RPMI8226 (cell line): ENCODE results near the gene ZNF221.

ENCODE experiments used
- DNase-seq: peaks from one replicate; pipeline ENCODE4 v3.0.0-alpha.2; 2015

The ZNF221 gene

DNA sequence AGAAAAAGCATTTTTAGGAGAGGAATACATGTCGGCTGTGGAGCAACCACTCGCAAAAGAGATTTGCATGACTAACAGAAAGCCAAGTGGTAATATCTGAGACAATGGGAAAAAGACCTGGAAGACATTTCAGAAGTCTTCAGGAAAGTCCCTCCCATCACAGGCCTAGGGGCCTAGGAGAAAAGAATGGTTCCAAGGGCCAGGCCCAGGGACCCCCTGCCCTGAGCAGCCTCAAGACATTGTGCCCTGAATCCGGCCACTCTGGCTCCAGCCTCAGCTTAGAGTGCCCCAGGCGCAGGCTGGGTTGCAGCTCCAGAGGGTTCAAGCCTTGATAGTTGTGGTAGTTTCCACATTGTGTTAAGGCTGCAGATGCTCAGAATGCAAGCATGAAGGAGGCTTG, 9.4 kb downstream of the ZNF221 start:
- no peak for DNase-seq

DNA sequence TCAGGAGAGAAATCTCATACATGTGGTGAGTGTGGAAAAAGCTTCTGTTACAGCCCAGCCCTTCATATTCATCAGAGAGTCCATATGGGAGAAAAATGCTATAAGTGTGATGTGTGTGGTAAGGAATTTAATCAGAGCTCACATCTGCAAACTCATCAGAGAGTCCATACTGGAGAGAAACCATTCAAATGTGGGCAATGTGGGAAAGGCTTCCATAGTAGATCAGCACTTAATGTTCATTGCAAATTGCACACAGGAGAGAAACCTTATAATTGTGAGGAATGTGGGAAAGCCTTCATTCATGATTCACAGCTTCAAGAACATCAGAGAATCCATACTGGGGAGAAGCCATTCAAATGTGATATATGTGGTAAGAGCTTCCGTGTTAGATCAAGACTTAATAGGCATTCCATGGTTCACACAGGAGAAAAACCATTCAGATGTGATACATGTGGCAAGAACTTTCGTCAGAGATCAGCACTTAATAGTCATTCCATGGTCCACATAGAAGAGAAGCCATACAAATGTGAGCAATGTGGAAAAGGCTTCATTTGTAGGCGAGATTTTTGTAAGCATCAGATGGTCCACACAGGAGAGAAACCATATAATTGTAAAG, 15.2 kb downstream of the ZNF221 start:
- DNase-seq, result no peak

DNA sequence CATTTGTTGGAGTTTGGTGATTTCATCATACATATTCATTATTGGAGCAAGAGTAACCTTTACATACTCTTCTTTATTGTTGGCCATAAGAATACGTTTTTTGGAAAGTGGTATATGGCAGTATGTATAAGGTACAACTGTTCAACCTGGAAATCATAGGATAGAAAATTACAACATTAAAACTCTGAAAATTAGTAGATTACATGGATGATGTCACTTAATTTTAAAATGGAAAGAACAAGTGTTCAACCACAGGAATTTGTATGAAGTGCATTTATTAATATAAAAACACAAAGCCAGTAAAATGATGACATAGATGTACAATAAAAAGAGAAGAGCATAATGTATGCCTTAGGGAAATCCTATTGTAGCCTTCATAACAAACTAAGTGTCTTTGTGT, 25.7 kb downstream of the ZNF221 start:
- no peak for DNase-seq

DNA sequence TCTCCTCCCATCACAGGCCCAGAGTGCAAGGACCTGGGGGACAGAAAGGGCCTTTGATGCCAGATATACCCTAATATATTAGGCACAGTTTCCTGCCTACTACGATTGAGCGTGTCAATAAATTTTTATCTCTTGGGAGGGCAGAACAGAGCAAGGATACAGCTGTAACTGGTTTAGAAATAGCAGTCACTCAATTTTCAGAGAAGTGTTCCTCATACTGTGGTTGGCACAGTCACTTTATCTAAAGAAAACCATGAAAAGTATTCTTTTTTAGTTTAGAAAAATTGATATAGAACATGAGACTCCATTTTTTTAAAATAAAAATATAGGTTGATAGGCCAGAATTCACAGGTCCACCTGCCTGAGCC, 32.5 kb downstream of the ZNF221 start:
- DNase-seq, result no peak

DNA sequence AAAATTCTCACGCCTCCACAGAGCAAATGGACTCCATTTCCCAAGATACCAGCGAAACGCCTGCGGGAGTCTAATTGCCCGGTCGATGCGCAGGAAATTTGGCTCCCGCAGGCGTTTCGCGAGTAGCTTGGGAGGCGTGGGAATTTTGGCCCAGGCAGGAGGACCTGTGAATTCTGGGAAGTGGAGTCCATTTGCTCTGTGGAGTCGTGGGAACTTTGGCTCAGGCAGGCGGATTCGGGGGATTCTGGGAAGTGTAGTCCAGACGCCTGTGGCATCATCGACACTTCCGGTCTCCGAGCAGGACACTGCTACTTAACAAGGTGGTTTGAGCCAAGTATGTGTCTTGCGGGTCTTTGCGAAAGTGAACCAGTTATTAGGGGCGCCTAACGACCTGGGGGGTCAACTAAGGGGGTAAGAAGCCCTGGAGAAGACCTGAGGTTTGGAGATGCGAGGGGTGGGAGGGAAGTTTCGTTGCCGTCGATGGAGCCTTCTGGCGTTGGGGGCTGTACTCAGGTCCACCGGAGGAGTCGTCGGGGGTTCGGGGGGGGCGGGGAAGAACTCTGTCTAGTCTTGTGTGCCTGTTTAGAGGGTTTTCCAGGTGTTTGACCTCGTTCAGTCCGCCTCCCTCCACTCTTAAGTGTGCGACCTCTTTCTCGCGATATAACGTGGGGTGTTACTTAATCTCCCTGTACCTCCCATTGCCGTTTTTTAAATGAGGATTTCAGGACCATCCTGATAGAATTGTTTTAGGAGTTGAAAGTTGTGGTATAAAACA, 33.1 kb downstream of the ZNF221 start, which contains the start of gene ZNF155:
Gene ZNF155 (plus strand): TSS at position 277 of the 775 bp plus-strand sequence. CDS start 4,356 bp downstream, outside the sequence.
- DNase-seq, result peak; percentile 73

DNA sequence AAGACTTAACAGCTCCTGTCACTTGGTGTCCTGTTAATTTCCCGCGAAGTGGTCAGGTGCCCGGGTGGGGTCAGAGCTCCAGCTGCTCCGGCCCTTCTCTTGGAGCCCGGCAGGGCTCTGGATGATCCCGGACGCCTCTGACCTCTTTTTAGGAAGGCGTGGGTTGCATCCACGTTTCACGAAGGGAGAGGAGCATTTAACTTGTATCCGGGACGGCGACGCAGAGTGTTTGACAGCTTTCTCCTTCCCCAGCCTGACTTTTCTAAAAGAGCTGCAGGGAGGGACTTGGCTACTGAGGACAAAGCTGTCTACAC, 33.6 kb downstream of the ZNF221 start:
- DNase-seq, result no peak

DNA sequence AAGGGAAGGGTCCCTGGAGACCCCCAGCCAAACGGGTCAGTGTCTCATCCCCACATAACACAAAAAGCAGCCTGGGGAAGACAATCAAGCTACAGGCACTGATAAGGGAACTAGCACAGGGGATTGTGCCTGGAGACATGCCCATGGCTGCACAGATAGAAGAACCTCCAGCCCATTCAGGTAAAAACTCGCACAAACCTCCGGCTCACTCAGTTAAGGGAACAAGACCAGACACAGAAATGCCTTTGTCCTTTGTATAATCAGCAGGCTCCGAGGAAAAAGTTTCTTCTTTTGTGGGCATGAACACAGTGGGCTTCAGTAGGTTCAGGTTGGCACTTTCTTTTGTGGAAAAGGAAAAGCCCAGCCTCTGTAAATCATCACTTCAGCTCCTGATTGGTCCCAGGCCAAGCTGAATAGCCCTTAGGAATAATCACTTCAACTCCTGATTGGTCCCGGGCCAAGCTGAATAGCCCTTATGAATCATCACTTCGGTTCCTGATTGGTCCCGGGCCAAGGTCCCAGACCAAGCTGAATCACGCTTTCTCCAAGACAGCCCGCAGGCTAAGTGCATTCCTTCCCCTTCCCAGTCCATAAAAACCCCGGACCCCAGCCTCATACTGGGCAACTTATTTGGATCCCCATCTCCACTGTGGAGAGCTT, 46.7 kb downstream of the ZNF221 start:
- DNase-seq, result no peak

DNA sequence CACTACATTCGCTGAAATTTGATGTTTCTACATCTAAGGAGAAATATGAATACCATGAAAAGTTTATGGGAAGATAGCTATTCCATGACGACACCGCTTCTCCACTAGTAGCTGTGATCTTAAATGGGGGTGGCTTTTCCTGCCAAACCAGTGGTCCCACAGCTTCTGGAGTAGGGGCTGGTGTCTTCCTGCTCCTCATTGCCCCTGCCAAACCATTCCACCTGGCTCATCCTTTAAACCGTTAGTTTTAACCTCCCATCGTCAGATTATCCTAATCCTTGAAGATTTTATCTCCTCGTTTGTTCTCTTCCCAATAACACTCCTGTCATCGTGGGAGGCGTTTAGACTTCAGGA, 51.2 kb downstream of the ZNF221 start:
- DNase-seq, result no peak

DNA sequence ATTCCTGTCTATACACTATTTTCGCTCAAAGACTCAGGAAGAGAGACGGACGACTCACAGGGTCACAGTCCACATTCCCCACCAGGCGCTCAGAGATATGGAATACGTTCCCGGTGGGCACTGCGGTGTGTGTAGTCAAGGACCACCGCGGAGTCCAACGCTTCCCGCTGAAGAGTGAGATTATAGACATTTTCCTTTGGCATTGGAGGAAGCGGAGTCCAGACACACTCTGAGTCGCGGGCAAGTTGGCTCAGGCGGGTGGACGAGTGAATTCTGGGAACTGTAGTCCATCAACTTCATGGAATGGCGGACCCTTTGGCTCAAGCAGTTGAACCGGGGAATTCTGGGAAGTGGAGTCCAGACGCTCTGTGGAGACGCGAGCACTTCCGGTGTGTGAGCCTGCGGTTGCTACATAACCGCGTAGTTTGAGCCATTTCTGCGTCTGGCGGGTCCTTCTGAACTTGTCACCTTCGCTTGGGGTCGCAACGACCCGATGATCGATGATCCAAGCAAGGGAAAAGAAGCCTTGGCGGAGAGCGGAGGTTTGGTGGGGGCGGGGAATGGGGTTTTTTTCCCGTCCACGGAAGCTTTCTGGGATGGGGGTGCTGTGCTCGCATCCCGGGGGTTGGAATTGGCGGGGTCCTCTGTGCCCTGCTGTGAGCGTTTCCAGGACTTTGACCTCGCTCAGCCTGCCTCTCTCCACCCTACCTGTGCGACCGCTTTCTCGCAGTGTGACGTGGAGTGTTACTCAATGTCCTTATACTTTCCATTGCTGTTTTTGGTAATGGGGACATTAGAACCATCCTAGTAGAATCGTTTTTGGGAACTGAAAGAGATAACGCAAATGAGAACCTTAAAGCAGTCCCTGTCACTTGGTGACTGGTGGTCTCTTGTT, 51.8 kb downstream of the ZNF221 start, which contains the start of gene ZNF230:
Gene ZNF230 (plus strand): TSS at position 392 of the 895 bp plus-strand sequence. CDS start 4,122 bp downstream, outside the sequence.
- peak; percentile 91 for DNase-seq

DNA sequence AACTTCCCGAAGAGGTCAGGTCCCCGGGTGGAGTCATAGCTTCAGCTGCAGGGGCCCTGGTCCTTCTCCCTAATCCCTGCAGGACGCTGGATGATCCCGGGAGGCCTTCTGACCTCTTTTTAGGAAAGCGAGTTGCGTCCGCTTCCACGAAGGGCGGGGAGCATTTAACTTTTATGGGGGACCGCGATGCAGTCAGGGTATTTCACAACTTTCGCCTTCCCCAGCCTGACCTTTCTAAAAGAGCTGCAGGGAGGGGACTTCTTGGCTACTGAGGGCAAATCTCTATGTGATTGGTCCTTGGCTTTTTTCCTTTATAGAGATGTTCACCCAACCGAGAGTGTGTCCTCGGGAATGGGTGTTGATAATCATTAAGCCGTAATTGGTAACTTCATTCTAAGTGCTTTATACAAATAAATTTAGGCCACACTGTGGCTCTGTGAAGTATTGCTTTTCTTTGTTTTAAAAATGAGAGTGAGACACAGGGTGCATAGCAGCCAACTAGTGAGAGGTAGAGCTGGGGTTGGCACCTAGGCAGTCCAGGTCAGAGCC, 52.5 kb downstream of the ZNF221 start:
- DNase-seq, result peak; percentile 3

DNA sequence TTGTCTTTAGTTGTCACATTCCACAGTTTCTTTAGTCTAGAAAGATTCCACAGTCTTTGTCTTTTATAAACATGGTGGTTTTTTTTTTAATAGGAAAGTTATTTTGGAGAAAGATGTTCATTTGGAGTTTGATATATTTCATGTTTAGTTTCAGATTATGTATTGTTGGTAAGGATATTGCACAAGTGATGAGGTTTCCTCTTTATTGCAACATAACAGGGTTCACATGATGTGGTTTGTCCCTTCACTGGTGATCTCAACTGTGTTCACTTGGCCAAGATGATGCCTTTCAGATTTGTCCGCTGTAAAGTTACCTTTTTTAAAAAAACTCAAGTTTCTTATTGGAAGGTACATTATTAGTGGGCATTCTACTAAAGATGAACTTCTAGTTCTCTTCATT, 54.9 kb downstream of the ZNF221 start:
- no peak for DNase-seq

DNA sequence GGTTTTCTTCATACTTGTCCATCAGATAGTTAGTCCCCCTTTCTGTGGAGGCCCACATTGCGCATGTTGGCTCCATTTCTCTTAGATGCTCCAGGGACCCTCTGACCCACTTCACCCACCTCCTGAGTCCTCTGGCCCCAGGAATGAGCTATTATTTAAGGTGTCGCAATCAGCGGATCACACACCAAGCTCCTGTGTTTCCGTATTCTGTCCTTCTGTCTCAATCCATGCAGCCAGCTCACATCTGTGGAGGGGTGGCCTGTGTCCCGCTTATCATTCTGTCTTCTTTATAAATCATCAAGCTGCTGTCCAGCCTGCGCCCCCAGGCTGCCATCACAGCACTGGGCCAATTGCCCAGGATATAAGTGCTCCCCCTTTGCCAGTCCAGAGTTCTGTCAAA, 56.4 kb downstream of the ZNF221 start:
- no peak for DNase-seq

DNA sequence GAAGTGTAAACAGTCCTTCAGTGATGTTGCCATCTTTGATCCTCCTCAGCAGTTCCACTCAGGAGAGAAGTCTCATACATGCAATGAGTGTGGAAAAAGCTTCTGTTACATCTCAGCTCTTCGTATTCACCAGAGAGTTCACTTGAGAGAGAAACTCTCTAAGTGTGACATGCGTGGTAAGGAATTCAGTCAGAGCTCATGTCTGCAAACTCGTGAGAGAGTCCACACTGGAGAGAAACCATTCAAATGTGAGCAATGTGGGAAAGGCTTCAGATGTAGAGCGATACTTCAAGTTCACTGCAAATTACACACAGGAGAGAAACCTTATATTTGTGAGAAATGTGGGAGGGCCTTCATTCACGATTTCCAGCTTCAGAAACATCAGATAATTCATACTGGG, 59.4 kb downstream of the ZNF221 start:
- DNase-seq, result no peak
